Ishikawa (cell line): ENCODE data around the gene SLC25A18.

Source experiments
- CEBPB ChIP-seq: IDR thresholded peaks from 2 replicates; pipeline ENCODE4 v1.6.1; 2012
- CREB1 ChIP-seq: IDR thresholded peaks from 2 replicates; pipeline ENCODE4 v1.6.1; 2012; ENCODE audit warnings: low read depth
- EGR1 ChIP-seq: IDR thresholded peaks from 2 replicates; pipeline ENCODE4 v1.6.1; 2012
- EP300 ChIP-seq: IDR thresholded peaks from 2 replicates; pipeline ENCODE4 v1.6.1; 2012; ENCODE audit warnings: borderline replicate concordance
- FOXM1 ChIP-seq: IDR thresholded peaks from 2 replicates; pipeline ENCODE4 v1.6.1; 2012; ENCODE audit warnings: low read depth, borderline replicate concordance
- MAX ChIP-seq: IDR thresholded peaks from 2 replicates; pipeline ENCODE4 v1.6.1; 2012
- NFIC ChIP-seq: IDR thresholded peaks from 2 replicates; pipeline ENCODE4 v1.6.1; 2012
- RAD21 ChIP-seq: IDR thresholded peaks from 2 replicates; pipeline ENCODE4 v1.6.1; 2012; ENCODE audit warnings: low read depth
- TAF1 ChIP-seq: IDR thresholded peaks from 2 replicates; pipeline ENCODE4 v1.6.1; 2012; ENCODE audit warnings: low read depth, mild to moderate bottlenecking
- TCF12 ChIP-seq: IDR thresholded peaks from 2 replicates; pipeline ENCODE4 v1.6.1; 2012; ENCODE audit warnings: low read depth
- TEAD4 ChIP-seq: IDR thresholded peaks from 2 replicates; pipeline ENCODE4 v1.6.1; 2012
- YY1 ChIP-seq: IDR thresholded peaks from 2 replicates; pipeline ENCODE4 v1.6.1; 2012; ENCODE audit warnings: low read depth
- ZBTB7A ChIP-seq: IDR thresholded peaks from 2 replicates; pipeline ENCODE4 v1.6.1; 2012; ENCODE audit warnings: low read depth
- TF ChIP-seq, protein P1 (sequence below): IDR thresholded peaks from 2 replicates; pipeline ENCODE4 v1.6.1; 2012; ENCODE audit warnings: low read depth, mild to moderate bottlenecking

- no peak for TF ChIP-seq MAX
- TF ChIP-seq CREB1, result no peak
- TF ChIP-seq CEBPB, result no peak
- TF ChIP-seq EP300, result no peak
- no peak for TF ChIP-seq TAF1
- no peak for TF ChIP-seq TEAD4
- TF ChIP-seq YY1, result no peak
- TF ChIP-seq RAD21, result no peak
- TF ChIP-seq FOXM1, result no peak
- no peak for TF ChIP-seq EGR1
- no peak for TF ChIP-seq NFIC
- no peak for TF ChIP-seq ZBTB7A
- TF ChIP-seq TCF12, result no peak
- TF ChIP-seq, protein P1, sequence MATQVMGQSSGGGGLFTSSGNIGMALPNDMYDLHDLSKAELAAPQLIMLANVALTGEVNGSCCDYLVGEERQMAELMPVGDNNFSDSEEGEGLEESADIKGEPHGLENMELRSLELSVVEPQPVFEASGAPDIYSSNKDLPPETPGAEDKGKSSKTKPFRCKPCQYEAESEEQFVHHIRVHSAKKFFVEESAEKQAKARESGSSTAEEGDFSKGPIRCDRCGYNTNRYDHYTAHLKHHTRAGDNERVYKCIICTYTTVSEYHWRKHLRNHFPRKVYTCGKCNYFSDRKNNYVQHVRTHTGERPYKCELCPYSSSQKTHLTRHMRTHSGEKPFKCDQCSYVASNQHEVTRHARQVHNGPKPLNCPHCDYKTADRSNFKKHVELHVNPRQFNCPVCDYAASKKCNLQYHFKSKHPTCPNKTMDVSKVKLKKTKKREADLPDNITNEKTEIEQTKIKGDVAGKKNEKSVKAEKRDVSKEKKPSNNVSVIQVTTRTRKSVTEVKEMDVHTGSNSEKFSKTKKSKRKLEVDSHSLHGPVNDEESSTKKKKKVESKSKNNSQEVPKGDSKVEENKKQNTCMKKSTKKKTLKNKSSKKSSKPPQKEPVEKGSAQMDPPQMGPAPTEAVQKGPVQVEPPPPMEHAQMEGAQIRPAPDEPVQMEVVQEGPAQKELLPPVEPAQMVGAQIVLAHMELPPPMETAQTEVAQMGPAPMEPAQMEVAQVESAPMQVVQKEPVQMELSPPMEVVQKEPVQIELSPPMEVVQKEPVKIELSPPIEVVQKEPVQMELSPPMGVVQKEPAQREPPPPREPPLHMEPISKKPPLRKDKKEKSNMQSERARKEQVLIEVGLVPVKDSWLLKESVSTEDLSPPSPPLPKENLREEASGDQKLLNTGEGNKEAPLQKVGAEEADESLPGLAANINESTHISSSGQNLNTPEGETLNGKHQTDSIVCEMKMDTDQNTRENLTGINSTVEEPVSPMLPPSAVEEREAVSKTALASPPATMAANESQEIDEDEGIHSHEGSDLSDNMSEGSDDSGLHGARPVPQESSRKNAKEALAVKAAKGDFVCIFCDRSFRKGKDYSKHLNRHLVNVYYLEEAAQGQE, result no peak
These were observed 12.4 kb downstream of the SLC25A18 start for GRCh38 chr22:17575681-17576080.
